ENCODE measurements around the gene SLC25A42.

DNA sequence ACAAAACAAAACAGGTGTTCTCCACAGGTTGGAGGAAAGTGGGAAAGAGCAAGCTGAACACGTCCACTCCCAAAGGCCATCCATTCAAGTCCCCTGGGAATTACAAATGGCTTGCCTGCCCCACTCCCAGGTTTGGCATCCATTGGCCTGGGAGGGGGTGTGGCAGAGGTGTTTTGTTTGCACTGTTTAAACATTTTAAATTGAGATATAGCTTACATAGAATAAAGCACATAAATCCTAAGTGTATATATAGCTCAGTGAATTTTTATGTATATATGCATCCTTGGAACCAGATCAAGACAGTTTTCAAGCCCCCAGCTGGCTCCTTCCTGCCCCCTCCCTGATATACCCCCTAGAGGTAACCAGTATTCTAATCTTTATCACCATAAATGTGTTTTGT lies 12.7 kb downstream of the SLC25A42 start:
- TF ChIP-seq ZFP82 (CRISPR knock-in tag; IDR thresholded peaks at IDR 0.05; ENCODE audit: borderline replicate concordance) (no peak), TCF7L2 (IDR thresholded peaks at IDR 0.05; ENCODE audit: low read depth, low read length) (no peak), KDM1A (CRISPR knock-in tag; IDR thresholded peaks at IDR 0.05) (no peak), SP2 (CRISPR knock-in tag; IDR thresholded peaks at IDR 0.05) (no peak), JUND (CRISPR knock-in tag; IDR thresholded peaks at IDR 0.05) (no peak)

All from HepG2 (cell line).